Measurements from ENCODE around the gene TOMM6. TPM values are rescaled to one million over a fixed set of nuclear protein-coding genes. Genes with fewer than 3 reads are reported as not detected.

The TOMM6 gene
- total RNA-seq, 3 donors from 2014 or later: 96.9 to 116 (median 96.9) TPM

GRCh38 chr6:41823178-41823577 is 35.7 kb downstream of the TOMM6 start:
- Histone ChIP-seq H3K4me1 (ENCODE audit: low read depth) (no peaks in the 10 kb centered on the region), H3K4me3 (no peak overlapping the region), H3K9me3 (no peaks in the 10 kb centered on the region), H3K36me3 (ENCODE audit: low read depth) (no peaks in the 10 kb centered on the region)
- intact Hi-C loops (cut with DNase I, micrococcal nuclease): no loop called here
- ATAC-seq (no peak), DNase-seq (no peak)
- no peak for TF ChIP-seq CTCF (IDR thresholded peaks at IDR 0.05)

DNA sequence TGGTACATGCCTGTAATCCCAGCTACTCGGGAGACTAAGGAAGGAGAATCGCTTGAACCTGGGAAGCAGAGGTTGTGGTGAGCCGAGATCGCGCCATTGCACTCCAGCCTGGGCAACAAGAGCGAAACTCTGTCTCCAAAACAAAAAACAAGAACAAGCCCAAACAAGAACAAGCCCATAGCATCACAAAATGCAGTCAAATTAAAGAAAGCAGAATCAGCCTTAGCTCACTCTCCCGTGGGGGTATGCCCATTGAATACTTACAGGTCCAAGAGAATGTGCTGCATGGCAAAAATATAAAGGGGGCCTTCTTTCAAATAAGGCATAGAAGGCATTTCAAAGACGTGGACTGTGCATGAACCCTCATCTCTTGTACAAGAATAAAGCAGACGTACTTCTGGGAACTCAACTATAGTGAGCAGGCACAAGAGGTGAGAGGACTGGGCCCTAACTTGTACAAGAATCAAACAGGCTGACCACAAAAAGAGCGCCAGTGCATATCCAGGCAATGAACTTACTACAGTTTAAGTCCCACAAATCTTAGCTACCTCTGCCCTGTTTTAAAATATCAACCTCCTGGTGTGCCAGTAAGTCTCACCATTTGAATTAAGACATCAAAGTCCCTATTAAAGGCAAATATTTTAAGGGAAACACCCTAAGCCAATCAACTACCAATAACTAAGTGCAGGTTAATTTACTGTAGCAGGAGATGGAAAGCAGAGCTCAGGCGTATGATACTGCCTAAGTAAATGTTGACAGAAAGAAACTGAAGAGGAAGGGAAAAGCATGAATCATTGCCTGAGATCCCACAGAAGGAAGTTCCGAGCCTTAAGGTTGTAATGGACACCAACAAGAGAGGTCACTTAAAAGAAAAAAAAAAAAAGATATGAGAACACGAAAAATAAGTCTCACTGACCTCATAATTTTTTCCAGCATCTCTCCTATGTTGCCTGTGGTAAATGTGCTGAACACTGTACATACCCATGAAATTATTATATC is 37.4 kb downstream of the TOMM6 start:
- Histone ChIP-seq H3K36me3 (ENCODE audit: low read depth) (no peaks in the 10 kb centered on the region), H3K4me3 (no peak overlapping the region), H3K4me1 (ENCODE audit: low read depth) (no peaks in the 10 kb centered on the region), H3K9me3 (no peaks in the 10 kb centered on the region)
- intact Hi-C loops (cut with DNase I, micrococcal nuclease): no loop called here
- ATAC-seq (peak; percentile 96), DNase-seq (no peak)
- no peak for TF ChIP-seq CTCF (IDR thresholded peaks at IDR 0.05)

GRCh38 chr6:41826343-41827022 is 39.0 kb downstream of the TOMM6 start:
- intact Hi-C loops (cut with DNase I, micrococcal nuclease): no loop called here
- Histone ChIP-seq H3K4me3 (no peak overlapping the region), H3K4me1 (ENCODE audit: low read depth) (no peaks in the 10 kb centered on the region), H3K9me3 (no peaks in the 10 kb centered on the region), H3K36me3 (ENCODE audit: low read depth) (no peaks in the 10 kb centered on the region)
- TF ChIP-seq CTCF (IDR thresholded peaks at IDR 0.05): no peak
- no peak for DNase-seq
- no peak for ATAC-seq

- no peaks in the 10 kb centered on the region for H3K4me1 ChIP-seq (ENCODE audit: low read depth)
- intact Hi-C loops (cut with DNase I, micrococcal nuclease): no loop called here
- DNase-seq (no peak), ATAC-seq (no peak)
- no peak overlapping the region for H3K4me3 ChIP-seq
- TF ChIP-seq CTCF (IDR thresholded peaks at IDR 0.05): no peak
- H3K9me3 ChIP-seq: no peaks in the 10 kb centered on the region
- no peaks in the 10 kb centered on the region for H3K36me3 ChIP-seq (ENCODE audit: low read depth)
These were observed 44.8 kb downstream of the TOMM6 start for GRCh38 chr6:41832263-41832662.

DNA sequence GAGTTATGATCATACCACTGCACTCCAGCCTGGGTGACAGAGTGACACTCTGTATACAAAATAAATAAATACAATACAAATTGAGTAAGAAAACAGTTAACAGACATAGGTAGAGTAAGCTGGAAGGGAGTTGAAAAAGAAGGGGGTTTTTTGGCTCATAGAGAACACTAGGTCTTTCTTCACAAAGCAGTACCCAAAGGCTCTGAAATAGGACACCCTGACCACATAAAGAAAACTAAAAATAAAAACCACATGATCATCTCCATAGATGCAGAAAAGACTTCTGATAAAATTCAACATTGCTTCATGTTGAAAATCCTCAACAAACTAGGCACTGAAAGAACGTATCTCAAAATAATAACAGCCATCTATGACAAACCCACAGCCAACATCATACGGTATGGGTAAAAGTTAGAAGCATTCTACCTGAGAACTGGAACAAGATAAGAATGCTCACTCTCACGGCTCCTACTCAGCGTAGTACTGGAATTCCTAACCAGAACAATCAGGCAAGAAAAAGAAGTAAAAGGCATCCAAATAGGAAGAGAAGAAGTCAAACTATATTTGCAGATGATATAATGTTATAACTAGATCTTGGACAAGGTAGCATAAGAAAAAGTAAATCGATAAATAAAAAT is 48.6 kb downstream of the TOMM6 start:
- no peak for TF ChIP-seq CTCF (IDR thresholded peaks at IDR 0.05)
- H3K36me3 ChIP-seq (ENCODE audit: low read depth): no peaks in the 10 kb centered on the region
- H3K9me3 ChIP-seq: no peaks in the 10 kb centered on the region
- ATAC-seq (no peak), DNase-seq (no peak)
- H3K4me1 ChIP-seq (ENCODE audit: low read depth): no peaks in the 10 kb centered on the region
- intact Hi-C loops (cut with DNase I, micrococcal nuclease): no loop called here
- no peak overlapping the region for H3K4me3 ChIP-seq
